NK-92 treated with Interleukin-12 subunit alpha and Interleukin-12 subunit beta, amount 100 ng/mL, for 24 hours (cell line): ENCODE data around the gene PID1.

ENCODE experiments used
- DNase-seq: peaks from one replicate; lab custom pipeline; 2025; lab: John Stamatoyannopoulos, UW

Gene PID1

DNA sequence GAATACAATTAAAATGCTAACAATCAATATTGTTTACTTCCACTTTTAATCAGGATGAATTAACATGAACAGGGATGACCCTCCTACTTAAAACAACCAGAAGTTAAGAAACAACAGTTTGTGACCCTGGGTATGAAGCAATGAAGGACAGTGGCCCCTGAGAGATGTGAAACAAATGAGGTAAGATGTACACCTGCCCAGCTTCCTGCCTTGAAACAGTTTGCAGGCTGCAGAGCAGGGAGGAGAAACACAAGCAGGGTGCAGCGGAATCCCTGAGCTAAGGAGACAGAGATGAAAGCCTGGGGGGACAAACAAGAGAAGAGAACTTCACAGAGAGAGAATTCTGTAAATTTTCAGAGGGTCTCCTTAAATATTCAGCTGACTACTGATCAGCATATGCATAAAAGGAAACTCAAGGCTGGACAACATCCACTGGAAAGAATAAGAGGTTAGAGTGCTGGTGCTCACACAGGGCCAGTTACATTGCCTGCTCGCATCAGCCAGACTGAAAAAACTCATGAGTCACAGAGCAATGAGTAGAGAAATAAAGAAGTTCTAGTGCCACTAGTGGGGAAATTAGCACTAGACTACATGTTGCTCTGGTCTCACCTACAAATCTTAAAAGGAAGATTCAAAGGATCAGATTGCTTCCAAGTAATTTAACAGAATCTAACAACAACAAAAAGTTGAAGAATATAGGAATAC, 106.4 kb downstream of the PID1 start:
- DNase-seq = no peak

DNA sequence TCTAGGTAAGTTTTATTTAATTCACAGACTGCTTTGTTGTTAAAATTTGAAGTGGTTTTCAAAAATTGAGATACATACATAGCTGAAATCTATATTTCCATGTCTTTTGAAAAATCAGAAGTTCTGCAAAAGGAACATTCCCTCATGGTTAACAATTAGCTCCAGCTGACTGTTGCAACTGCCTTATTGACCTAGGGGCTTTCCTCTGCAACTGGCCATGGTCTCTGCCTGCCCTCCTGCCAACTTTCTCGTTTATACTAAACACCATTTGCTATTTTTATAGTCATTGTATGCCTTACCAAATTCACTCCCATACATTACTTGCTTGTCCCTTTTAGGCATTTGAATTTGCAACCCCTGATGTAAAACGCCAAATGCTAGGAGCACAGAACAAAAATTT, 107.2 kb downstream of the PID1 start:
- DNase-seq = no peak

DNA sequence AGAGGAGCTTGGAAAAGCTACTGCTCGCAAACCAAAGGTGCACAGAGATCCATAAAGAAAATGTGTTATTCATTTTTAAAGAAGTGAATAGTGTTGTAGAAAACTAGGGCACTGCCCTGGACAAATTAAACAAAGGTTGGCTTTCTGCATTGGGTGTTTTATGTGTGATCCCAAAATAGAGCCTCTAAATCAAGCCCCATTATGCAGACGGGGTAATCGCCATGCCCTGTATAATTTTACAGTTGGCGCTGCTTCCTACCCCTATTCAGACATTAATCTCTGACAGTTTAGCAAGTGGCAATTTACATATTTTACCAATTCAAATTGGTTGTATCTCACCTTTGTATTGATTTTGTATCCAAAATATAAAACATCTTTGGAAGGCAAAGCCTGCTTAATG, 109.1 kb downstream of the PID1 start:
- no peak for DNase-seq

DNA sequence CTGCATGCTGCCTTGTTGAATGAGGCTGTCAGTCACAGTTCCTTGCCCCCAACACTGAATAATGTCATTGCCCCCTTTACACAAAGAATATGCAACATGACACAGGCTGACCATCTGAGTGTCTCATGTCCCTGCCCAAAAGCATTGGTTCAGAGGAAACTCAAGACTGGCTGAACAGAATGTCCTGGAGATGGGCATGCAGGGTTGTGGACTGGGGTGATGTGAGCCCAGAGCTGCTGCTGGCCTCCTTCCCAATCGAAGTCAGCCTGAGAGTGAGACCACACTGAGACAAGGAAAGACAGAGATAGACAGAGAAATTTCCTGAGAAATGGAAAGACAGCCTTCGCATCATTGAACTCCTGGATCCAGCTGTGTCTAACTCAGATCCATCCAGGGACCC, 110.1 kb downstream of the PID1 start:
- no peak for DNase-seq

DNA sequence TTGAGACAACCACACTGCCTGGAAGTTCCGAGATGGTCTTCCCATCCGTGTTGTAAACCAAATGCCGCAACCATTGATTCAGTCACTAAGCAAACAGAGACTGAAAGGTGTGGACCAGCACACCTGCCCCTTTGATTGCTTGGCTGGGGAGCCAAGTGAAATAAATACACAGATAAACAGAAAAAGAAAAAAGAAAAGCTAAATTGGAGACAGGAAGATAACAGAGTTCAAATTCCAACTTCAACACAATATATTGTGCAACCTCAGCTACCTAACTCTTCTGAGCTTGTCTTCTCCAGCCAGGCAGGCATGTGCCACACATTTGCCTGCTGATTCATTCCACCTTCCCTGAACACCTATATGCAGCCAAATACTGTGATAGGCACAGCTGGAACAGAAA, 110.9 kb downstream of the PID1 start:
- no peak for DNase-seq

- no peak for DNase-seq
Observed at GRCh38 chr2:229159405-229159804, 111.7 kb downstream of the PID1 start.

- no peak for DNase-seq
Observed at GRCh38 chr2:229154381-229154780, 116.7 kb downstream of the PID1 start.

DNA sequence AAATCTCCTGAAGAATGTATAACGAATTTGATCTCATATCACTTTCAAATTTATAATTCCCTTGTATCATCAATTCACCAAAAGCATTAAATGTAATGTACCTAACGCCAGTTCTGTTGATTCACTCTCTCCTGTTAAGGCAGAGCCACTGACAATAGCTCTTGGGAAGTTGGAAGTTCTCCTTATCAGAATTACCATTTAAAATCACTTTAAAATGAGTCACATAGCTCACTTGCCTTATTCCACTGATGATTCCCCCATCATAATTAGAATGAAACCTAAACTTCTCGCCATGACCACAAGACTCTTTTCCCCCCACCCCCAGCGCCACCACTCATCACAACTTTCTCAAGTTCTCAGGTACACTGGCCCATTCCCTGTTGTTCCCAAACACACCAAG, 117.1 kb downstream of the PID1 start:
- DNase-seq = no peak

DNA sequence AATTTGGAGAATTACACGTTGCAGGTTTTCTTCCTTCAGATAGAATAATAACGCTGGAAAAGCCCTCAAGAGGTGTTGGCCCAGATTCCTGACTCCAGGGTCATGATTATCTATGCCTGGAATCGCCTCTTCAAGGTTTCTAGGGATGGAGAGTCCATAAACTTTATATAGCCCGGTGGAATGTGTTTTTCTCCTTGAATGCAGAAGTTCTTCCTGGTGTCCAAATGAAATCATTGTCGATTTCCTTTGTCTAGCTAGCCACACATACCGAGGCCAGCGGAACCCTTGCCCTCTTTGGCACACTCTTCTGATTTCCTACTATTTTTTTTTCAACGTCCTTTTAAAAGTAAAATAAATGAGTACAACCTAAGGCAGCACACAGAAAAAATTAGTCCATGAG, 117.8 kb downstream of the PID1 start:
- DNase-seq = no peak

GRCh38 chr2:229152674-229153073, 118.4 kb downstream of the PID1 start:
- no peak for DNase-seq

DNA sequence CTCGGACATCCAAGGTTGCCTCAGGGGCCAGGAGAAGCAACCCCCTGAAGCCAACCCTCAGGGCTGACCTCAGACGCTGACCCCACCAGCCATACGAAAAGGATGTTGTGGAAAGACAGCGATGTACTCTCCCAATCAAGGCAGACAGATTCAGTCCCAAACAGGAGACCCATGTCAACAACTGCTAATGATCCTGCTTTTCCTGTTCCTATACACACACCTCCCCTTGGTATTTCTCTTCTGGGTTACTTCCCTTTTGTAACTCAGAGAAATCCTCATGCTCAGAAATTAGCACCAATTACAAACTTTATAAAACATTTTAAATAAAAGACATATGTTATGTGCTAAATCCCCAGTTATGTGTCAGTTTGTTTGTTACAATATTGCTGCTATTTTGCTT, 120.8 kb downstream of the PID1 start:
- no peak for DNase-seq

DNA sequence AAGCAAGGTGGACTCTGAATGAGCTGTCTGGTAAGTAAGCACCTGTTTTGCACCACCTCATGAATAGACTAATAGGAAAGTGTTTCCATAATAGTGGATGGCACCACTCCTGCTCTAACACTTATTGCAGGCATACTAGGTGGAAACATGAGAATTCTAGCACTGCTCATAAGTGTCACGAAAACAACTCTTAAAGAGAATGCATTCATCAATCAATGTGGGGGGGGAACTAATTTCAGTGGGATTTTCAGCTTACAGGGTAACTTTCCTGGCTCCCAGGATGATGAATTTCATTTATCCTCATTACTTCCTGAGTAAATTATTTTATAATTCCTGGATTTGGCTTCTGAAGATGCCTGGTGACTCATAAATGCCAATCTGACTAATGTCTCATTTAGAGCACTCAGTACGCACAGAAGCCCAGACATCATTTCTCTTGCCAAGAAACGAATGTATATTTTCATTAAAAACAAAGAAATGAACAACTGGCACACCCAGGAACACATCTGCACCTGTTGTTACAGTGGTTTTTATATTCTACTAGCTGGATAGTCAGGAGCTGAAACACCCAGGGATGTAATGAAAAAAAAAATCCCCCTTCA, 129.6 kb downstream of the PID1 start:
- DNase-seq = no peak

DNA sequence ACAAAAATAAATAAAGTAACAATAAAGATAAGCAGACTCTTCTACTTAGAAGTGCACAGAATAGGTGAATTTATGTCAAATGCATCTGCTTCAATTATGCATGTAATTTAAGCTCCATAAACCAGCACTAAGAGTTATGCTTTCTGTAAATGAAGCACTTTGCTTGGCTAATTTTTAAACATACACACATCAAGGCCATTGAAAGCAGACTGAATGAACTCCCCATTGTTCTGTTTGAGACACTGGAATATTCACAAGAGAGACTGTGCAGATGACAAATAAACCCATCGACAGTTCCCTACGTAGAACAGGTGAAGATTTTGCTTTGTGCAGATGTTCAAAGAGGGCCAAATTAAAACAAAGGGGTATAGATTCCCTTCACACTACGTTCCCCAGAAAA, 133.4 kb downstream of the PID1 start:
- DNase-seq = no peak

GRCh38 chr2:229137066-229137465, 134.0 kb downstream of the PID1 start:
- DNase-seq = no peak

DNA sequence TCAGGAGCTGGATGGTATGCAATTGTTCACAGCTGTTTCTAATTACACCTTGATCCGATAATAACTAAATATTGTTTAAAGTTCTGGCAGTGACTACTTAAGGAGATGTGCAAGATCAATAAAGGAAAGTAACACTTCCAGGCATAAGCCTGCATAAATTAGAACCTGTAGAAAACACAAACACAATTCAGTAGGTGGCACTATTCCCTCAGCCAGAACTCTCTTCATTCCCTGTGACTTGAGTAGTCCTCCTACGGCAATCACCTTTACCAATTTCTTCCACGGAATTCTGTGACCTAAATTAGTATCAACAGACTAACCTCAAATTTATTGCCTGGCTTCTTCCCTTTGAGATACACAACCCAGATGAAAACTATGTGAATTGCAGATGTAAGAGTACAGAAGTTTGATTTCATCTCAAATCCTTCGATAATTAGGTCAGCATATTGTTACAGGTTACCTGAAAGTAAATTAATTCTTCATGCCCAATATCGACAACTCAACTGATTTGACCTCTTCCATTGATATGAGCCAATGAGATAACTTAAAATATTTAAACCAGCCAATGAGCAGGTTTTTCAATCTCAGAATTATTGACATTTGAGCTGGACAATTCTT, 137.8 kb downstream of the PID1 start:
- DNase-seq = no peak

DNA sequence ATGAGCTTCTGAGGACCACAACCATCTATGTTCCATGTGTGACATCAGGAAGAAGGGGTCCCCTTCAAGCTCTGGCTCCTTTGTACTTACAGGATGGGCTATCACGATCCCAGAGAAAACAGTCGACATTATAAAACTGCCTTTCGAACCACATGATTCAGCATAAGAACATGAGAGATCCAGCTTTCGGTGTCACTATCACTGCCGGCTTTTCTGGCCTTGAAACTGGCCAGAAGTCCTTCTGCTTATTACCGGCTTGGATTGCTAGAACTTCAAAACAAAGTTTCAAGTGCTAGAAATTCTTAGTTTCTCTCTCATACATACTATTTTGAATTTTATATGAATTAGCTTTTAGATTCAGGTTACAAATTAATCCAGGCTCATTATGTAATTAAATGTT, 138.9 kb downstream of the PID1 start:
- no peak for DNase-seq

GRCh38 chr2:229130522-229130921, 140.6 kb downstream of the PID1 start:
- DNase-seq = no peak

DNA sequence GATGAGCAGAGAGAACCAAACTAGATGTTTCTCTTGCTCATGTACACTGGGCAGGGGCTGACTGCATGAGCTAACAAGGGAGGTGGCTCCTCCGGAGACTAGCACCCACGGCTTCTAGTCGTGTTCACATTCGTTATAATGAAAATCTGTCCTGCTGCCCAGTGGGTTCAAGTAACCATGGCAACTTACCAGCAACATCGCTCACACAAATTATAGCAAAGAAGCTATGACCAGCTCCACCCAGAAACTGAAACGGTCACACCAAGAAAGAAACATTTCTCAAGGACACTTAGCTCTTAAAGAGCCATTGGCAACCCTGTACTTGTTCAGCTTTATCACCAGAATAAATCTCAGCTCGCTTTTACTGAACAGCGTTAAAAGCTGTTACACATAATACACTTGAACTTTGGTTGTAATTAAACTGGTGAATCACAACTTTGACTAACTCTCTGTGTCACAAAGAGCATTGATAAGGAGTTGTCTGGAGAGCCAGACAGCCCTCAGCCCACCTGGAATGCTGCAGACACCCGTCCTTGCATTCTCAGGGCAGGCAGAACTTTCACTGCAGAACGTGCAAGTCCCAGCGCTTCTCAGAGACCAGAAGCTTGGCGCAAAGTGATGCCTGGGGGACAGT, 141.2 kb downstream of the PID1 start:
- DNase-seq = no peak

DNA sequence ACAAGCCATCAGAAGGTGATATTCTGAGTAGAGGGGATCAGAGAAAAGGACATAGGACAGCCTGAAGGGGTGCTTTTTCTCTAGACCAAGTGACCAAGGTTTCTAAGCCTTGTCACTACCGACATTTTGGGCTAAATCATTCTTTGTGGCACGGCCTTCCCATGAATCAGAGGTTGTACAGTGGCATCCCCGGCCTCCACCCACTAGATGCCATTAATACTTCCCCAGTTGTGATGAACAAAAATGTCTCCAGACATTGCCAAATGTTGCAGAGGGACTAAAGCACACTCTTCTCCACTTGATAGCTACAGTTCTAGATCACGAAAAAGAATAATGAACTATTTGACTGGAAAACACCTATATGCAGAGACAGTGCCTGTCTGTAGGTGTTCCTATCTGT, 143.6 kb downstream of the PID1 start:
- no peak for DNase-seq

GRCh38 chr2:229126066-229126465, 145.0 kb downstream of the PID1 start:
- DNase-seq = no peak

GRCh38 chr2:229124136-229124535, 147.0 kb downstream of the PID1 start:
- DNase-seq = no peak

DNA sequence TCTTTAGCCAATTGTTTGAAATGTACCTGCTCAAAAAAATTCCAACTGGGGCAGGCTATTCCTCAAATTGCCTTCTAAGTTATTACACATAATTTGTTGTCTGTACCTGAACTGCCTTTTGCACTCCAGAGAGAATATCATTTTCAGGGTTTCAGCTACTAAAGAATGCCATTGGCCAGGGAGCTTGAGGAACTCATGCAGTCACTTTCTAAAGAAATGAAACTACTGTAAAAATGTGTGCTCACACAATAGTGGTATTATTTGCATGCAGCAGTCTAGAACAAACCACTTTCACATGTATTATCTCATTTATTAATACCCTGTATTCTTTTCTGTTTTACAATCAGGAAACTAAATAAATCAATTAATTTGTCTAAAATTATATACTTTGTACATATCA, 152.2 kb downstream of the PID1 start:
- no peak for DNase-seq

GRCh38 chr2:229118336-229118735, 152.8 kb downstream of the PID1 start:
- no peak for DNase-seq
